Stimulated activated naive CD8-positive, alpha-beta T cell treated with anti-CD3 and anti-CD28 coated beads, Interleukin-15, amount 100 ng/mL, for 72 hours (primary cell): ENCODE measurements around the gene CLDN4.
A peak's percentile ranks its signal among the peaks of the same experiment; 100 is the strongest.
"Not testable (repeated sequence)": the region's sequence is repeated elsewhere in the genome, so short reads cannot be mapped to it uniquely, and the experiment has no call there.

Source experiments
- ATAC-seq: fragments of 150-1000 bp; cut with Tn5 transposase; 2 replicates; pipeline ENCODE4 v1.10.0; 2021; ENCODE audit warnings: mild to moderate bottlenecking, moderate library complexity
- DNase-seq, 2 donors: peaks; one replicate each; pipeline ENCODE4 v3.0.0; 2021 to 2022
- H3K27ac Mint-ChIP-seq, 2 donors: one replicate each; pipeline ENCODE4 v1.8.0; 2022; ENCODE audit warnings: mild to moderate bottlenecking in 2 of 2, mixed read lengths in 2 of 2, moderate library complexity in 2 of 2
- H3K27me3 Mint-ChIP-seq: one replicate; pipeline ENCODE4 v1.8.0; 2022; ENCODE audit warnings: mixed read lengths
- H3K4me1 Mint-ChIP-seq: one replicate; pipeline ENCODE4 v1.8.0; 2022; ENCODE audit warnings: mild to moderate bottlenecking, mixed read lengths
- H3K4me3 Mint-ChIP-seq, 2 donors: one replicate each; pipeline ENCODE4 v1.8.0; 2022; ENCODE audit warnings: mild to moderate bottlenecking in 2 of 2, mixed read lengths in 2 of 2, moderate library complexity in 1 of 2
- H3K9me3 Mint-ChIP-seq, 2 donors: one replicate each; pipeline ENCODE4 v1.8.0; 2022; ENCODE audit warnings: mixed read lengths in 2 of 2

Gene CLDN4

GRCh38 chr7:73830681-73831583, at the start of gene CLDN4:
Gene CLDN4, plus strand, starts transcription at chr7:73830996. Its CDS starts 206 bp downstream, at chr7:73831202.
- Mint-ChIP-seq H3K4me3 (no peak within 1 kb of the TSS), H3K27ac (peak within 1 kb of the TSS in 1 of 2 donors; percentile 17), H3K27me3 (peaks cover 40% of the 10 kb centered on the region), H3K4me1 (peaks cover 33% of the 10 kb centered on the region), H3K9me3 (no peaks in the 10 kb centered on the region)
- ATAC-seq (no peak), DNase-seq (no peak)

- peaks cover 0 to 4% of the 10 kb centered on the region in 2 donors for H3K9me3 Mint-ChIP-seq
- no peak for ATAC-seq
- no peak for DNase-seq
- H3K27ac Mint-ChIP-seq, result no peak overlapping the region
- no peaks in the 10 kb centered on the region for H3K27me3 Mint-ChIP-seq
- no peak overlapping the region for H3K4me3 Mint-ChIP-seq
- H3K4me1 Mint-ChIP-seq, result no peaks in the 10 kb centered on the region
These were observed 44.2 kb upstream of the CLDN4 start for GRCh38 chr7:73786588-73786987.

- not testable (repeated sequence) for DNase-seq, ATAC-seq, H3K27ac Mint-ChIP-seq, H3K27me3 Mint-ChIP-seq, H3K4me3 Mint-ChIP-seq, H3K9me3 Mint-ChIP-seq, H3K4me1 Mint-ChIP-seq
These were observed 43.1 kb upstream of the CLDN4 start for GRCh38 chr7:73787786-73788048.

- ATAC-seq, result no peak
- H3K27ac Mint-ChIP-seq, result no peak overlapping the region
- H3K27me3 Mint-ChIP-seq, result no peaks in the 10 kb centered on the region
- H3K4me3 Mint-ChIP-seq, result no peak overlapping the region
- DNase-seq, result no peak
- H3K4me1 Mint-ChIP-seq, result no peaks in the 10 kb centered on the region
- H3K9me3 Mint-ChIP-seq, result peaks cover 0 to 4% of the 10 kb centered on the region in 2 donors
These were observed 41.7 kb upstream of the CLDN4 start for GRCh38 chr7:73789051-73789450.

GRCh38 chr7:73791170-73791690, 39.6 kb upstream of the CLDN4 start:
- not testable (repeated sequence) for H3K4me1 Mint-ChIP-seq, H3K27me3 Mint-ChIP-seq, H3K9me3 Mint-ChIP-seq, H3K27ac Mint-ChIP-seq, DNase-seq, H3K4me3 Mint-ChIP-seq, ATAC-seq

GRCh38 chr7:73795188-73795587, 35.6 kb upstream of the CLDN4 start:
- not testable (repeated sequence) for DNase-seq, H3K9me3 Mint-ChIP-seq, ATAC-seq, H3K27ac Mint-ChIP-seq, H3K4me3 Mint-ChIP-seq, H3K27me3 Mint-ChIP-seq, H3K4me1 Mint-ChIP-seq

GRCh38 chr7:73796656-73797055, 34.1 kb upstream of the CLDN4 start:
- not testable (repeated sequence) for H3K27me3 Mint-ChIP-seq, H3K27ac Mint-ChIP-seq, ATAC-seq, DNase-seq, H3K4me1 Mint-ChIP-seq, H3K4me3 Mint-ChIP-seq, H3K9me3 Mint-ChIP-seq

GRCh38 chr7:73797176-73797575, 33.6 kb upstream of the CLDN4 start:
- not testable (repeated sequence) for H3K4me3 Mint-ChIP-seq, H3K9me3 Mint-ChIP-seq, H3K27ac Mint-ChIP-seq, H3K27me3 Mint-ChIP-seq, ATAC-seq, DNase-seq, H3K4me1 Mint-ChIP-seq

GRCh38 chr7:73799282-73800141, 31.3 kb upstream of the CLDN4 start:
- no peak overlapping the region for H3K4me3 Mint-ChIP-seq
- no peaks in the 10 kb centered on the region for H3K27me3 Mint-ChIP-seq
- H3K9me3 Mint-ChIP-seq, result no peaks in the 10 kb centered on the region
- DNase-seq, result no peak
- H3K27ac Mint-ChIP-seq, result no peak overlapping the region
- H3K4me1 Mint-ChIP-seq, result no peaks in the 10 kb centered on the region
- no peak for ATAC-seq

GRCh38 chr7:73801577-73801976, 29.2 kb upstream of the CLDN4 start:
- no peaks in the 10 kb centered on the region for H3K27me3 Mint-ChIP-seq
- H3K4me3 Mint-ChIP-seq, result no peak overlapping the region
- no peak overlapping the region for H3K27ac Mint-ChIP-seq
- DNase-seq (no peak), ATAC-seq (no peak)
- no peaks in the 10 kb centered on the region for H3K9me3 Mint-ChIP-seq
- no peaks in the 10 kb centered on the region for H3K4me1 Mint-ChIP-seq

- Mint-ChIP-seq H3K4me3 (no peak overlapping the region), H3K4me1 (no peaks in the 10 kb centered on the region), H3K27me3 (no peaks in the 10 kb centered on the region), H3K27ac (no peak overlapping the region), H3K9me3 (no peaks in the 10 kb centered on the region)
- ATAC-seq, result no peak
- DNase-seq, result no peak
These were observed 28.3 kb upstream of the CLDN4 start for GRCh38 chr7:73802459-73802858.

- no peak overlapping the region for H3K4me3 Mint-ChIP-seq
- DNase-seq (no peak), ATAC-seq (no peak)
- H3K27ac Mint-ChIP-seq, result no peak overlapping the region
- H3K9me3 Mint-ChIP-seq, result no peaks in the 10 kb centered on the region
- H3K27me3 Mint-ChIP-seq, result peaks cover 6% of the 10 kb centered on the region
- no peaks in the 10 kb centered on the region for H3K4me1 Mint-ChIP-seq
These were observed 21.3 kb upstream of the CLDN4 start for GRCh38 chr7:73809467-73809951.

- DNase-seq, result no peak
- Mint-ChIP-seq H3K9me3 (no peaks in the 10 kb centered on the region), H3K27ac (no peak overlapping the region), H3K4me3 (no peak overlapping the region), H3K27me3 (peaks cover 6% of the 10 kb centered on the region), H3K4me1 (no peaks in the 10 kb centered on the region)
- ATAC-seq, result no peak
These were observed 19.8 kb upstream of the CLDN4 start for GRCh38 chr7:73810998-73811360.

- Mint-ChIP-seq H3K27me3 (peaks cover 6% of the 10 kb centered on the region), H3K4me1 (no peaks in the 10 kb centered on the region), H3K4me3 (no peak overlapping the region), H3K27ac (no peak overlapping the region), H3K9me3 (no peaks in the 10 kb centered on the region)
- DNase-seq (peak; percentile 35 to 52), ATAC-seq (peak; percentile 83)
These were observed 19.0 kb upstream of the CLDN4 start for GRCh38 chr7:73811760-73812168.

GRCh38 chr7:73812996-73813395, 17.8 kb upstream of the CLDN4 start:
- H3K27ac Mint-ChIP-seq, result no peak overlapping the region
- H3K4me1 Mint-ChIP-seq, result no peaks in the 10 kb centered on the region
- no peak for ATAC-seq
- DNase-seq, result no peak
- peaks cover 6% of the 10 kb centered on the region for H3K27me3 Mint-ChIP-seq
- no peak overlapping the region for H3K4me3 Mint-ChIP-seq
- H3K9me3 Mint-ChIP-seq, result no peaks in the 10 kb centered on the region

GRCh38 chr7:73815436-73815835, 15.4 kb upstream of the CLDN4 start:
- Mint-ChIP-seq H3K4me1 (no peaks in the 10 kb centered on the region), H3K4me3 (no peak overlapping the region), H3K27ac (no peak overlapping the region), H3K9me3 (no peaks in the 10 kb centered on the region), H3K27me3 (no peaks in the 10 kb centered on the region)
- no peak for DNase-seq
- no peak for ATAC-seq
